Thyroid gland (tissue), 4 donors: ENCODE measurements around the gene ANKRD39.

Experiments
- CTCF ChIP-seq, 6 experiments: fragments of 200-600 bp in 3 of 6; fragments of 450-650 bp in 3 of 6; sonication (generic) in 3 of 6; IDR thresholded peaks; one replicate each; pipeline ENCODE4 v1.5.1; 2016 to 2019; ENCODE audit warnings: antibody characterized with exemption in 6 of 6, mild to moderate bottlenecking in 2 of 6, inconsistent platforms in 1 of 6, moderate library complexity in 1 of 6
- POLR2A ChIP-seq, 2 donors: fragments of 450-650 bp; IDR thresholded peaks; one replicate each; pipeline ENCODE4 v1.6.1; 2017; ENCODE audit warnings: antibody characterized with exemption in 2 of 2, mild to moderate bottlenecking in 2 of 2, moderate library complexity in 1 of 2

GRCh38 chr2:96903815-96904214, 46.0 kb upstream of the ANKRD39 start:
- TF ChIP-seq POLR2A (IDR thresholded peaks at IDR 0.05): no peak
- no peak for TF ChIP-seq CTCF (IDR thresholded peaks at IDR 0.05)
